SW 1271 (cell line): ENCODE results near the gene PANK1.
"Not testable (repeated sequence)": the region's sequence is repeated elsewhere in the genome, so short reads cannot be mapped to it uniquely, and the experiment has no call there.

ENCODE experiments used
- DNase-seq, 2 experiments: peaks; one replicate each; lab custom pipeline; 2025; lab: John Stamatoyannopoulos, UW

Gene PANK1

GRCh38 chr10:89567576-89568245 is 77.3 kb downstream of the PANK1 start:
- no peak for DNase-seq

- no peak for DNase-seq
Measured at GRCh38 chr10:89566992-89567391, 78.0 kb downstream of the PANK1 start.

- DNase-seq = no peak
Measured at GRCh38 chr10:89566095-89566950, 78.7 kb downstream of the PANK1 start.

GRCh38 chr10:89565180-89565579 is 79.9 kb downstream of the PANK1 start:
- no peak for DNase-seq

- peak in 1 of 2 experiments; percentile 58 for DNase-seq
Measured at GRCh38 chr10:89563861-89564478, 81.1 kb downstream of the PANK1 start.

GRCh38 chr10:89563311-89563710 is 81.7 kb downstream of the PANK1 start:
- DNase-seq = no peak

GRCh38 chr10:89556600-89556999 is 88.4 kb downstream of the PANK1 start:
- no peak for DNase-seq

GRCh38 chr10:89555688-89556445 is 89.2 kb downstream of the PANK1 start:
- peak in 1 of 2 experiments; percentile 7 for DNase-seq

- DNase-seq = no peak
Measured at GRCh38 chr10:89554433-89554832, 90.6 kb downstream of the PANK1 start.

- peak; percentile 43 to 81 for DNase-seq
Measured at GRCh38 chr10:89553064-89553734, 91.8 kb downstream of the PANK1 start.

- DNase-seq = no peak
Measured at GRCh38 chr10:89552213-89552612, 92.8 kb downstream of the PANK1 start.

- DNase-seq = no peak
Measured at GRCh38 chr10:89550509-89550908, 94.5 kb downstream of the PANK1 start.

- no peak for DNase-seq
Measured at GRCh38 chr10:89549510-89549909, 95.5 kb downstream of the PANK1 start.

- DNase-seq = no peak
Measured at GRCh38 chr10:89548673-89549072, 96.4 kb downstream of the PANK1 start.

GRCh38 chr10:89547853-89548513 is 97.1 kb downstream of the PANK1 start:
- DNase-seq = no peak

GRCh38 chr10:89546651-89547050 is 98.4 kb downstream of the PANK1 start:
- DNase-seq = not testable (repeated sequence)

GRCh38 chr10:89543841-89544240 is 101.2 kb downstream of the PANK1 start:
- DNase-seq = no peak

- no peak for DNase-seq
Measured at GRCh38 chr10:89540420-89540949, 104.6 kb downstream of the PANK1 start.

- no peak for DNase-seq
Measured at GRCh38 chr10:89537364-89537763, 107.7 kb downstream of the PANK1 start.

- DNase-seq = no peak
Measured at GRCh38 chr10:89536013-89536354, 109.1 kb downstream of the PANK1 start.
